Activated CD4-positive, alpha-beta memory T cell treated with anti-CD3 and anti-CD28 coated beads, Interleukin-2, amount 10 ng/mL, durations not matched to agents 7 days and 5 days (primary cell): ENCODE results near the gene CCDC38. TPM values are rescaled to one million over a fixed set of nuclear protein-coding genes. Genes with fewer than 3 reads are reported as not detected.
"Not testable (repeated sequence)": the region's sequence is repeated elsewhere in the genome, so short reads cannot be mapped to it uniquely, and the experiment has no call there.

Experiments
- CTCF ChIA-PET: fragments of 350-600 bp; sonication (Branson Sonifier 250); formaldehyde crosslinking; loops from one replicate; lab custom pipeline; 2021; ENCODE audit warnings: antibody characterized with exemption, inconsistent platforms; lab: Charles Lee
- POLR2A ChIA-PET: fragments of 350-600 bp; sonication (Branson Sonifier 250); formaldehyde crosslinking; loops from one replicate; lab custom pipeline; 2021; ENCODE audit warnings: antibody characterized with exemption; lab: Charles Lee
- DNase-seq: peaks from one replicate; pipeline ENCODE4 v3.0.0-alpha.2; 2020
- H3K27ac Mint-ChIP-seq: one replicate; pipeline ENCODE4 v1.8.0; 2021; ENCODE audit warnings: mild to moderate bottlenecking, mixed read lengths
- H3K27me3 Mint-ChIP-seq: one replicate; pipeline ENCODE4 v1.8.0; 2021; ENCODE audit warnings: mixed read lengths
- H3K36me3 Mint-ChIP-seq: one replicate; pipeline ENCODE4 v1.8.0; 2021; ENCODE audit warnings: low read depth, mixed read lengths
- H3K4me1 Mint-ChIP-seq: one replicate; pipeline ENCODE4 v1.8.0; 2021; ENCODE audit warnings: mixed read lengths
- H3K4me3 Mint-ChIP-seq: one replicate; pipeline ENCODE4 v1.8.0; 2021; ENCODE audit warnings: mild to moderate bottlenecking, mixed read lengths
- H3K9me3 Mint-ChIP-seq: one replicate; pipeline ENCODE4 v1.8.0; 2021; ENCODE audit warnings: mixed read lengths
- total RNA-seq, 2 experiments: library from RNA; stranded (reverse); gene quantifications; one replicate each; pipeline ENCODE4 v1.2.3, GENCODE V29; 2021

CCDC38 gene
- total RNA-seq, 2 experiments from 2014 or later = not detected

DNA sequence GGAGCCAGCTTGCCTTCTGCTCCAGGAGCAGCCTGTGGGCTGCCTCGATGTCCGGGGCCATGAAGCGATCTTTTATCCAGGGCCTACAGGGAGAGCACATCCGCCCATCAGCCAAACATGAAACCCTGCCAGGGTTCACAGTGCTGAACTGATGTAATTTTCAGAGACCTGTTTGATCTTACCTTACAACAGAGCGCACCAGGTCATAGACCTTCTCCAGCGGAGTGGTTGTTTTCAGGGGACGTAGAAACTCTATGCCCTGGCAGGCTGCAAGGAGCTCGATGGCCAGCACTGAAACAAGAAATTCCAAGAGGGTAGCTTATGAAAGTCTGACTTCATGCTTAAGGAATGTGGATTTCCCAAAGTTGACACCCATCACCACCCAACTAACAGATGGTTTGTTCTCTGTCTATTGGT is 34.0 kb upstream of the CCDC38 start:
- POLR2A ChIA-PET = no interaction called here
- Mint-ChIP-seq H3K9me3 (no peaks in the 10 kb centered on the region), H3K27me3 (no peaks in the 10 kb centered on the region), H3K27ac (no peak overlapping the region), H3K4me3 (no peak overlapping the region), H3K36me3 (no peaks in the 10 kb centered on the region), H3K4me1 (no peaks in the 10 kb centered on the region)
- DNase-seq = no peak
- CTCF ChIA-PET = interaction anchor here (1.7 kb wide), 1 partner anchor 22 kb away, joined by 5 read pairs; no protein-coding TSS in a partner anchor

DNA sequence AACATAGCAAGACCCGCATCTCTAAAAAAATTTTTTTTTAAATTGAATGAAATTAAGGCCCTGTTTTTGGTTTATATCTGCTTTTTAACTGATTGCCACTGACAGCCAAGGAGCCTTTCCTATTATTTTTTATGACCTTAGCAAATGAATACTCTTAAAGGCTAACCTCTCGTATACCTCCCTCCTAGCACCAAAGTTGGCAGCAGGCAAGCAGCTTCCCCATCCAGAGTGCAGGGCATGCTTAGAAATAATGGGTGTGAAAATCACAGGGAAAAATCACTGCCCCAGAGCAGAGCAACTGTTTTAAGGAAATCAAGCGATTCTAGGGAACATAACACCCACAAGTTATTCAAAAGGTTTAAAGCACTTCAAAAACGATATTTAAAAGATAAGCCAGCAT is 33.1 kb upstream of the CCDC38 start:
- Mint-ChIP-seq H3K27ac (no peak overlapping the region), H3K4me3 (no peak overlapping the region), H3K9me3 (no peaks in the 10 kb centered on the region), H3K27me3 (no peaks in the 10 kb centered on the region), H3K4me1 (no peaks in the 10 kb centered on the region), H3K36me3 (no peaks in the 10 kb centered on the region)
- no peak for DNase-seq
- POLR2A ChIA-PET = no interaction called here
- CTCF ChIA-PET = interaction anchor here (2.4 kb wide), 1 partner anchor 23 kb away, joined by 7 read pairs; no protein-coding TSS in a partner anchor

DNA sequence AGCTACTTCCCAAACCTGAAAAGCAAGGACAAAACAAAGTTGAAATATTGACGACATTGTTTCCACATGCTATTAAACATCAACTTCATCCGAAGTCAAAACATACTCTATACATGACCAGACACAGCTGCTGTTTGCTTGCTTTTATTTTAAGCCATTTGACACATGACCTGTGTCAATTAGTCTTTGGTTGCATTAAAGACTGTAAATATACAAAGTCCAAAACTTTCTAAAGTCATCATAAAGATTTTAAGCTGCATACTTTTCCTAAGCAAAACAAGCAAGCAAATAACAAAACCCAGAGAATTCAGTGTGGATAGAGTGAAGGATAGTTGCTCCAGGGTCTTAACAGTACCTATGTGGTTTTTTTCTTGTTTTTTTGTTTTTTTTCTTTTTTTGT is 31.9 kb upstream of the CCDC38 start:
- DNase-seq = no peak
- Mint-ChIP-seq H3K9me3 (no peaks in the 10 kb centered on the region), H3K4me3 (no peak overlapping the region), H3K4me1 (no peaks in the 10 kb centered on the region), H3K36me3 (no peaks in the 10 kb centered on the region), H3K27ac (no peak overlapping the region), H3K27me3 (no peaks in the 10 kb centered on the region)
- POLR2A ChIA-PET = no interaction called here
- CTCF ChIA-PET = interaction anchor here (2.4 kb wide), 1 partner anchor 24 kb away, joined by 7 read pairs; no protein-coding TSS in a partner anchor

- no peaks in the 10 kb centered on the region for H3K27me3 Mint-ChIP-seq
- H3K4me3 Mint-ChIP-seq = no peak overlapping the region
- ChIA-PET CTCF (interaction anchor here (2.4 kb wide), 1 partner anchor 25 kb away, joined by 7 read pairs; no protein-coding TSS in a partner anchor), POLR2A (no interaction called here)
- DNase-seq = no peak
- no peaks in the 10 kb centered on the region for H3K9me3 Mint-ChIP-seq
- H3K4me1 Mint-ChIP-seq = no peaks in the 10 kb centered on the region
- no peaks in the 10 kb centered on the region for H3K36me3 Mint-ChIP-seq
- no peak overlapping the region for H3K27ac Mint-ChIP-seq
Measured at GRCh38 chr12:95972832-95973456, 30.5 kb upstream of the CCDC38 start.

GRCh38 chr12:95970905-95971304 is 28.5 kb upstream of the CCDC38 start:
- Mint-ChIP-seq H3K27me3 (no peaks in the 10 kb centered on the region), H3K9me3 (no peaks in the 10 kb centered on the region), H3K27ac (no peak overlapping the region), H3K4me1 (no peaks in the 10 kb centered on the region), H3K4me3 (no peak overlapping the region), H3K36me3 (no peaks in the 10 kb centered on the region)
- CTCF ChIA-PET = no interaction called here
- POLR2A ChIA-PET = no interaction called here
- no peak for DNase-seq

DNA sequence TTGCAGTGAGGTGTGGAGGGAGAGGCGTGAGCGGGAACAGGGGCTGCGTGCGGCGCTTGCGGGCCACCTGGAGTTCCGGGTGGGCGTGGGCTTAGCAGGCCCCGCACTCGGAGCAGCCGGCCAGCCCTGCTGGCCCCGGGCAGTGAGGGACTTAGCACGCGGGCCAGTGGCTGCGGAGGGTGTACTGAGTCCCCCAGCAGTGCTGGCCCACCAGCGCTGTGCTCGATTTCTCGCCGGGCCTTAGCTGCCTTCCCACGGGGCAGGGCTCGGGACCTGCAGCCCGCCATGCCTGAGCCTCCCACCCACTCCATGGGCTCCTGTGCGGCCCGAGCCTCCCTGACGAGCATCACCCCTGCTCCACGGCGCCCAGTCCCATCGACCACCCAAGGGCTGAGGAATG is 26.7 kb upstream of the CCDC38 start:
- H3K36me3 Mint-ChIP-seq, CTCF ChIA-PET, POLR2A ChIA-PET, H3K4me3 Mint-ChIP-seq, H3K27me3 Mint-ChIP-seq, H3K27ac Mint-ChIP-seq, DNase-seq, H3K9me3 Mint-ChIP-seq, H3K4me1 Mint-ChIP-seq: not testable (repeated sequence)

DNA sequence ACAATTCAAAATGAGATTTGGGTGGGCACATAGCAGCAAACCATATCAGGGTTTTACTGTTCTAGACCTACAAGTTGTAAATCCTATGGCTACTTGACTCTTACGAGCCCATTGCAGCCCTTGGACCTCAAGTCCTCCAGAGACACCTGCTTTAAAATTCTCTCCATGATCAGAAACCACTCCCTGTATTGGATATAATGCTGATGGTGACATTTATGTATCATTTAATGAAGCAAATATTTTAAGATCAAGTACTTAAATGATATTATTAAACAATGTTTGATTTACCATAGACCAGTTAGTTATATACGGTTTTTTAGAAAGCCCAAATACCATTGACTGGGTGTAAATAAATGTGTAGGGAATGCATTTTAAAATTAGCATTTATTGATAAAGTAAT is 24.9 kb upstream of the CCDC38 start:
- no peak for DNase-seq
- no peak overlapping the region for H3K4me3 Mint-ChIP-seq
- no peaks in the 10 kb centered on the region for H3K4me1 Mint-ChIP-seq
- ChIA-PET CTCF (interaction anchor here (1.5 kb wide), 1 partner anchor 32 kb away, joined by 4 read pairs; no protein-coding TSS in a partner anchor), POLR2A (interaction anchor here (1.4 kb wide), 1 partner anchor 24 kb away, joined by 3 read pairs; the partner anchor contains the start of gene AMDHD1)
- no peak overlapping the region for H3K27ac Mint-ChIP-seq
- H3K36me3 Mint-ChIP-seq = no peaks in the 10 kb centered on the region
- H3K9me3 Mint-ChIP-seq = no peaks in the 10 kb centered on the region
- no peaks in the 10 kb centered on the region for H3K27me3 Mint-ChIP-seq

- H3K27ac Mint-ChIP-seq = no peak overlapping the region
- ChIA-PET CTCF (interaction anchor here (1.5 kb wide), 1 partner anchor 32 kb away, joined by 4 read pairs; no protein-coding TSS in a partner anchor), POLR2A (interaction anchor here (1.4 kb wide), 1 partner anchor 23 kb away, joined by 3 read pairs; the partner anchor contains the start of gene AMDHD1)
- H3K27me3 Mint-ChIP-seq = no peaks in the 10 kb centered on the region
- no peaks in the 10 kb centered on the region for H3K4me1 Mint-ChIP-seq
- H3K36me3 Mint-ChIP-seq = no peaks in the 10 kb centered on the region
- H3K4me3 Mint-ChIP-seq = no peak overlapping the region
- H3K9me3 Mint-ChIP-seq = no peaks in the 10 kb centered on the region
- no peak for DNase-seq
Measured at GRCh38 chr12:95966287-95966870, 24.0 kb upstream of the CCDC38 start.

GRCh38 chr12:95963096-95963495 is 20.7 kb upstream of the CCDC38 start:
- ChIA-PET CTCF (no interaction called here), POLR2A (no interaction called here)
- H3K4me1 Mint-ChIP-seq = no peaks in the 10 kb centered on the region

GRCh38 chr12:95962222-95962621 is 19.8 kb upstream of the CCDC38 start:
- ChIA-PET CTCF (interaction anchor here (0.9 kb wide), 1 partner anchor 36 kb away, joined by 3 read pairs; no protein-coding TSS in a partner anchor), POLR2A (no interaction called here)
- no peaks in the 10 kb centered on the region for H3K27me3 Mint-ChIP-seq
- no peaks in the 10 kb centered on the region for H3K4me1 Mint-ChIP-seq
- no peaks in the 10 kb centered on the region for H3K36me3 Mint-ChIP-seq
- H3K9me3 Mint-ChIP-seq = no peaks in the 10 kb centered on the region
- DNase-seq = no peak
- no peak overlapping the region for H3K27ac Mint-ChIP-seq
- no peak overlapping the region for H3K4me3 Mint-ChIP-seq

More at GRCh38 chr12:95963096-95963495, 20.7 kb upstream of the CCDC38 start:
- Mint-ChIP-seq H3K4me3 (no peak overlapping the region), H3K27me3 (no peaks in the 10 kb centered on the region), H3K27ac (no peak overlapping the region), H3K36me3 (no peaks in the 10 kb centered on the region), H3K9me3 (no peaks in the 10 kb centered on the region)
- DNase-seq = no peak

DNA sequence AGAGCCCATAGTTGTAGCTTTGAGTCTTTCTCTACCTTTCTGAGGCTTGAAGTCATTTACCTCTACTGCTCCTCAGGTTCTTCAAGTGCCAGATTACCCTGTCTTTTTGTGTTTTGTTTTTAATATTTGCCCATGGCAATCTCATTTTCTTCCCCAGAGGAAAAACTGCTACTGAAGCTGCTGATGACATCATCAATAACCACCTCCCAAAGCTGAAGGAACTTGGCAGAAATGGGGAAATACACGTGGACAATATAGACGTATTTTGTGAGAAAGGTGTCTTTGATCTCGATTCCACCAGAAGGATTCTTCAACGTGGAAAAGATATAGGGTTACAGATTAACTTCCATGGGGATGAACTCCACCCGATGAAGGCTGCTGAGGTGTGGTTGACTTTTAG is 17.8 kb upstream of the CCDC38 start:
- Mint-ChIP-seq H3K27me3 (no peaks in the 10 kb centered on the region), H3K9me3 (no peaks in the 10 kb centered on the region), H3K36me3 (no peaks in the 10 kb centered on the region), H3K4me1 (no peaks in the 10 kb centered on the region), H3K27ac (no peak overlapping the region), H3K4me3 (no peak overlapping the region)
- ChIA-PET CTCF (no interaction called here), POLR2A (interaction anchor here (1.3 kb wide), 1 partner anchor 17 kb away, joined by 3 read pairs; the partner anchor contains the start of genes AMDHD1 and CCDC38)
- DNase-seq = no peak

GRCh38 chr12:95959107-95959506 is 16.7 kb upstream of the CCDC38 start:
- ChIA-PET CTCF (interaction anchor here (0.7 to 2.3 kb wide), 5 partner anchors 16 to 113 kb away, joined by 4 to 11 read pairs (median 5); partner anchors contain the start of genes AMDHD1 and CCDC38), POLR2A (interaction anchor here (1.3 kb wide), 2 partner anchors 16 to 18 kb away, joined by 3 read pairs; partner anchors contain the start of genes AMDHD1 and CCDC38)
- no peaks in the 10 kb centered on the region for H3K27me3 Mint-ChIP-seq
- no peaks in the 10 kb centered on the region for H3K36me3 Mint-ChIP-seq
- H3K27ac Mint-ChIP-seq = no peak overlapping the region
- H3K9me3 Mint-ChIP-seq = no peaks in the 10 kb centered on the region
- no peak overlapping the region for H3K4me3 Mint-ChIP-seq
- H3K4me1 Mint-ChIP-seq = no peaks in the 10 kb centered on the region
- DNase-seq = no peak

DNA sequence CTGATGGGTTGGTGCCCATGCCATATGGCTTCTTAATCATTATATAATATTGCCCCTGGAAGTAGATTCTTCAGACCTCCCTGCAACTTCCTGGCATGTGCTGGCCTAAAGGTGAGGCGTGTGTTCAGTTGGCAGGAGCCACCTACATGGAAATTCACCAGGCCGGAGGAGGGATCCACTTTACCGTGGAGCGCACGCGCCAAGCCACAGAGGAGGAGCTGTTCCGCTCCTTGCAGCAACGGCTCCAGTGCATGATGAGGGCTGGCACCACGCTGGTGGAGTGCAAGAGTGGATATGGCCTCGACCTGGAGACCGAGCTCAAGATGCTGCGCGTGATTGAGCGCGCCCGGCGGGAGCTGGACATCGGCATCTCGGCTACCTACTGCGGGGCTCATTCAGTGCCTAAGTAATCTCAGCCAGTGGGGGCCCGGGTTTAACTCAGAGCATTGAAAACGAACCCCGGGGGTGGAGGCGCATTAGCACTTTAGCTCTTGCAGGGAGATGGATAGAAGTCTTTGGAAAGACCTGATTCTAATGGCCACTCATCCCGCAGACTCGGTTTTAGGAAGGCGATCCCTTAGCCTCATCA is 14.2 kb upstream of the CCDC38 start:
- no peak overlapping the region for H3K4me3 Mint-ChIP-seq
- H3K9me3 Mint-ChIP-seq = no peaks in the 10 kb centered on the region
- H3K27ac Mint-ChIP-seq = no peak overlapping the region
- H3K27me3 Mint-ChIP-seq = peaks cover 9% of the 10 kb centered on the region
- ChIA-PET POLR2A (interaction anchor here (1.4 kb wide), 1 partner anchor 15 kb away, joined by 5 read pairs; the partner anchor contains the start of gene CCDC38), CTCF (interaction anchor here (1.5 kb wide), 1 partner anchor 42 kb away, joined by 3 read pairs; no protein-coding TSS in a partner anchor)
- DNase-seq = no peak
- no peaks in the 10 kb centered on the region for H3K36me3 Mint-ChIP-seq
- H3K4me1 Mint-ChIP-seq = no peaks in the 10 kb centered on the region
